Right lobe of liver (tissue), 6 donors: ENCODE measurements around the gene CNTLN. TPM values are rescaled to one million over a fixed set of nuclear protein-coding genes. Genes with fewer than 3 reads are reported as not detected.

ENCODE experiments used
- ATAC-seq, 4 donors: fragments of 200-7000 bp; cut with Tn5 transposase; one replicate each; pipeline ENCODE4 v1.9.1; 2020; ENCODE audit warnings: mild to moderate bottlenecking in 4 of 4, moderate library complexity in 4 of 4
- DNase-seq, 3 donors: peaks; one replicate each; pipeline ENCODE4 v3.0.0-alpha.2; 2020
- H3K27ac ChIP-seq, 3 donors: fragments of 200-600 bp; one replicate each; pipeline ENCODE4 v1.8.0; 2022
- H3K27me3 ChIP-seq, 2 donors: fragments of 200-600 bp; one replicate each; pipeline ENCODE4 v1.8.0; 2022
- H3K36me3 ChIP-seq, 4 donors: fragments of 200-600 bp; sonication (generic) in 1 of 4; one replicate each; pipeline versions ENCODE4 v1.5.1 to v1.8.0; 2017 to 2022; ENCODE audit warnings: control low read depth in 1 of 4
- H3K4me1 ChIP-seq, 4 donors: fragments of 200-600 bp; sonication (generic) in 1 of 4; one replicate each; pipeline versions ENCODE4 v1.5.1 to v1.8.0; 2017 to 2022; ENCODE audit warnings: control low read depth in 1 of 4
- H3K4me3 ChIP-seq, 3 donors: fragments of 200-600 bp; one replicate each; pipeline ENCODE4 v1.8.0; 2022
- H3K9me3 ChIP-seq, 4 donors: fragments of 200-600 bp; sonication (generic) in 1 of 4; one replicate each; pipeline versions ENCODE4 v1.5.1 to v1.8.0; 2017 to 2022; ENCODE audit warnings: control low read depth in 1 of 4
- CTCF ChIP-seq, 4 donors: fragments of 200-600 bp in 3 of 4; fragments of 450-650 bp in 1 of 4; IDR thresholded peaks; one replicate each; pipeline versions ENCODE4 v1.5.1 to v1.8.0; 2016 to 2022; ENCODE audit warnings: antibody characterized with exemption in 4 of 4, mild to moderate bottlenecking in 2 of 4
- POLR2A ChIP-seq: fragments of 450-650 bp; IDR thresholded peaks from one replicate; pipeline ENCODE4 v1.6.1; 2017; ENCODE audit warnings: antibody characterized with exemption, mild to moderate bottlenecking
- WGBS: methylation state at CpG from one replicate; pipeline ENCODE4 v1.1.6; 2018; ENCODE audit warnings: low coverage, low lambda C conversion rate; ENCODE audit not compliant: insufficient coverage; ENCODE audit errors: missing lambda C conversion rate; 5-methylcytosine and 5-hydroxymethylcytosine counted together
- intact Hi-C, 2 donors: fragments of 100-400 bp; cut with DNase I; formaldehyde crosslinking; loops; one replicate each; pipeline versions ENCODE4 v1.11.2 to v1.14.1; 2022
- total RNA-seq, 6 experiments: library from RNA; depleted of rRNA in 2 of 6; stranded (reverse); fragments of >200 nt in 2 of 6; fragmentation: NEBNext Ultra II Directional in 3 of 6; extraction: Animal tissue kit (Norgen Biotek cat#: 25700) in 3 of 6; gene quantifications; one replicate each; pipeline versions ENCODE4 v1.1.0 to v1.2.4, GENCODE V29; 2016 to 2023
- donor health status: DM: no; HTN: yes; CAD: no.
- donor health status: DM: no; HTN: no; CAD: no.
- donor health status: DM: no; HTN: no; CAD: no.
- donor health status: DM: no; HTN: yes; CAD: no.
- donor health status: DM: no; HTN: yes; CAD: no.

The CNTLN gene
- total RNA-seq, 6 experiments from 2014 or later = 7.4 to 10.3 (median 9.5) TPM

- DNase-seq = no peak
- intact Hi-C loops = loop anchor here in 1 of 2 donors (10.0 kb wide), 1 partner anchor 273 kb away; no protein-coding TSS in a partner anchor
Observed at GRCh38 chr9:17531642-17532254, 396.9 kb downstream of the CNTLN start.

GRCh38 chr9:17532461-17532860, 397.6 kb downstream of the CNTLN start:
- Histone ChIP-seq H3K4me3 (no peak overlapping the region), H3K9me3 (no peaks in the 10 kb centered on the region), H3K4me1 (no peaks in the 10 kb centered on the region), H3K36me3 (no peaks in the 10 kb centered on the region), H3K27ac (no peak overlapping the region), H3K27me3 (no peaks in the 10 kb centered on the region)
- intact Hi-C loops = loop anchor here in 1 of 2 donors (10.0 kb wide), 1 partner anchor 272 kb away; no protein-coding TSS in a partner anchor
- ATAC-seq (no peak), DNase-seq (no peak)
- TF ChIP-seq POLR2A (no peak), CTCF (IDR thresholded peaks at IDR 0.05) (no peak)
- 33% methylated on average over 1 of the region's 6 CpGs for WGBS

More at GRCh38 chr9:17531642-17532254, 396.9 kb downstream of the CNTLN start:
- no peak overlapping the region for H3K27ac ChIP-seq
- 40% methylated on average over 10 of the region's 10 CpGs for WGBS
- no peaks in the 10 kb centered on the region for H3K9me3 ChIP-seq
- ATAC-seq = peak; percentile 64 to 78 (median 73)
- no peak overlapping the region for H3K4me3 ChIP-seq
- TF ChIP-seq CTCF (IDR thresholded peaks at IDR 0.05) = peak; percentile 64 to 71 (median 70)
- TF ChIP-seq POLR2A = no peak
- H3K36me3 ChIP-seq = no peaks in the 10 kb centered on the region
- H3K4me1 ChIP-seq = no peaks in the 10 kb centered on the region
- no peaks in the 10 kb centered on the region for H3K27me3 ChIP-seq

DNA sequence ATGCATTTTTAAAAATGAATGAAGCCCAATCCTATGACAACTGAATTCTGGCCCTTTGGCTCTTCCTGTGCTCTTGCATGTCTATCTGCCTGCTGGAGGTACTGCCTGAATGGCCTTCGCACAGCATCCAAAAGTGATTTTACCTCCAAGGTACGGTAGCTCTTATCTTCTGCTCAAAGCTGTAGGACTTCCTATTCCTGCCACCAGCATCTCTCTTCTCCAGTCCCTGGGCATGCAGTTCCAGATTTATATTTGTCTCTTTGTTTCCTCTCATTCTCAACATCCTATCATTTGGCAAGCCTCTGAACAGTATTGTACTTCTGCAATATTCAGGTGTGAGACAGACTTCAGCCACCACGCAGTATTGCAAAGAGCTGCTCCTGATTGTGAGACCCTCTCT, 400.3 kb downstream of the CNTLN start:
- intact Hi-C loops = loop anchor here in 1 of 2 donors (10.0 kb wide), 1 partner anchor 270 kb away; no protein-coding TSS in a partner anchor
- H3K27me3 ChIP-seq = no peaks in the 10 kb centered on the region
- ATAC-seq (no peak), DNase-seq (no peak)
- no peaks in the 10 kb centered on the region for H3K9me3 ChIP-seq
- TF ChIP-seq CTCF (IDR thresholded peaks at IDR 0.05) (no peak), POLR2A (no peak)
- no peaks in the 10 kb centered on the region for H3K4me1 ChIP-seq
- 91% methylated on average over 1 of the region's 3 CpGs for WGBS
- no peaks in the 10 kb centered on the region for H3K36me3 ChIP-seq
- no peak overlapping the region for H3K4me3 ChIP-seq
- H3K27ac ChIP-seq = no peak overlapping the region

DNA sequence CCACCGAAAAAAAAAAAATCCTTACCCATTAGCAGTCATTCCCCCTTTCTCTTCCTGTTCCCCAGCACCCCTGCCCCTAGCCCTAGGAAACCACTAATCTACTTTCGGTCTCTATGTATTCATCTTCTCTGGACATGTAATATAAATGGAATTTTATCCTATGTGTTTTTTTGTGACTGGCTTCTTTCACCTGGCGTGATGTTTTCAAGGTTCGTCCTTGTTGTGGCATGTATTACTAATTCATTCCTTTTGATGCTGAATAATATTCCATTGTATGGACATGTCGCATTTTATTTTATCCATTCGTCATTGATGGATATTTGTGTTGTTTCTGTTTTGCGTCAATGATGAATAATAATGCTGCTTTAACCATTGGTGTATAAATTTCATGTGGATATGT, 401.2 kb downstream of the CNTLN start:
- TF ChIP-seq POLR2A = no peak
- TF ChIP-seq CTCF (IDR thresholded peaks at IDR 0.05) = no peak
- intact Hi-C loops = loop anchor here in 1 of 2 donors (10.0 kb wide), 1 partner anchor 269 kb away; no protein-coding TSS in a partner anchor
- H3K36me3 ChIP-seq = no peaks in the 10 kb centered on the region
- ATAC-seq (no peak), DNase-seq (no peak)
- no peak overlapping the region for H3K27ac ChIP-seq
- 73% methylated on average over 7 of the region's 7 CpGs for WGBS
- no peaks in the 10 kb centered on the region for H3K4me1 ChIP-seq
- H3K27me3 ChIP-seq = no peaks in the 10 kb centered on the region
- H3K9me3 ChIP-seq = no peaks in the 10 kb centered on the region
- H3K4me3 ChIP-seq = no peak overlapping the region
